Esophagus squamous epithelium (tissue), 4 donors: ENCODE data around the gene IRX3.

Experiments
- CTCF ChIP-seq, 6 experiments: fragments of 450-650 bp in 4 of 6; fragments of 200-600 bp in 2 of 6; sonication (generic) in 2 of 6; IDR thresholded peaks; one replicate each; pipeline ENCODE4 v1.5.1; 2016 to 2019; ENCODE audit warnings: antibody characterized with exemption in 6 of 6, mild to moderate bottlenecking in 4 of 6, moderate library complexity in 4 of 6
- POLR2A ChIP-seq, 4 donors: fragments of 450-650 bp; IDR thresholded peaks; one replicate each; pipeline ENCODE4 v1.6.1; 2017; ENCODE audit warnings: antibody characterized with exemption in 4 of 4, mild to moderate bottlenecking in 4 of 4, moderate library complexity in 3 of 4

GRCh38 chr16:54266363-54266955 is 20.1 kb downstream of the IRX3 start:
- no peak for TF ChIP-seq CTCF (IDR thresholded peaks at IDR 0.05)
- no peak for TF ChIP-seq POLR2A (IDR thresholded peaks at IDR 0.05)
